Stimulated activated CD8-positive, alpha-beta memory T cell treated with anti-CD3 and anti-CD28 coated beads, Interleukin-7, amount 100 ng/mL, for 24 hours (primary cell): ENCODE results near the gene STK35.

Experiments used
- DNase-seq: peaks from one replicate; pipeline ENCODE4 v3.0.0-alpha.2; 2020; ENCODE audit warnings: low read depth

STK35 gene

GRCh38 chr20:2104236-2104635, 2.6 kb downstream of the STK35 start:
- no peak for DNase-seq

DNA sequence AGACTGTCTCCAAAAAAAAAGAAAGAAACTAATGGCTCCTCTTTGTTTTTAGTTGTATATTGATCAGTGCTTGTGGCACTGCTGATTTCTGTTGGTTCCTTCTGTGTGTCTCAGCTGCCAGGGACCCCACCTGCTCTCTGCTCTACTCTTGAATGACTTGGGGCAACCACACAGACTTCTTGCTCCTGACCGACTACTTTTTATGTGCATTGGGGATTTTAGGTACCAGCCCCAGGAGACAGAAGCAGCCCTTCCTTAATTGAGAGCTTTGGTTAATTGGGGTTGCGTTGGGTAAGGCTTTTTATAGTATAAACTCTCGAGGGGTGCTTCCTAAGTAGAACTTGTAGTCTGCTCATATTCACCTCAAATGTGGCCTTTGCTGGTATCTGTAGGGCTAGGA, 6.9 kb downstream of the STK35 start:
- no peak for DNase-seq

DNA sequence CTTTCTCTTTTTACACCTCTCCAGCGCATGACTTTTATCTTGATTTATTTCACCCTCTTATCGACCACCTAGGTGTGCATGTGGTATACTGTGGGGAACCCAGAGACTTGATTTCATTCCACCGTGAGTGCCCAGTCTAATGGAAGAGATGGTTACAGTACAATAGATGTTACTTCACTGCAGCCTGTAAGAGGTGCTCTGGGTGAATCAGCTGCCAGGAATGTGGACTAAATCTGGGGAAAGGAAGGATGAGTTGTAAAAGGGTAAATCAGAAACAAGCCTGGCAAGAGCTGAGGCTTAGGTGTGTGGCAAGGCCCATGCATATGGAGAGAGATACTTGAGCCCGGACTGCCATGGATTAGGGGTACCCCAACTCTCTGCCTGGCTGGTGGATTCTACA, 7.4 kb downstream of the STK35 start:
- no peak for DNase-seq

GRCh38 chr20:2109425-2110210, 8.0 kb downstream of the STK35 start:
- DNase-seq = no peak

GRCh38 chr20:2112910-2113309, 11.3 kb downstream of the STK35 start:
- no peak for DNase-seq

DNA sequence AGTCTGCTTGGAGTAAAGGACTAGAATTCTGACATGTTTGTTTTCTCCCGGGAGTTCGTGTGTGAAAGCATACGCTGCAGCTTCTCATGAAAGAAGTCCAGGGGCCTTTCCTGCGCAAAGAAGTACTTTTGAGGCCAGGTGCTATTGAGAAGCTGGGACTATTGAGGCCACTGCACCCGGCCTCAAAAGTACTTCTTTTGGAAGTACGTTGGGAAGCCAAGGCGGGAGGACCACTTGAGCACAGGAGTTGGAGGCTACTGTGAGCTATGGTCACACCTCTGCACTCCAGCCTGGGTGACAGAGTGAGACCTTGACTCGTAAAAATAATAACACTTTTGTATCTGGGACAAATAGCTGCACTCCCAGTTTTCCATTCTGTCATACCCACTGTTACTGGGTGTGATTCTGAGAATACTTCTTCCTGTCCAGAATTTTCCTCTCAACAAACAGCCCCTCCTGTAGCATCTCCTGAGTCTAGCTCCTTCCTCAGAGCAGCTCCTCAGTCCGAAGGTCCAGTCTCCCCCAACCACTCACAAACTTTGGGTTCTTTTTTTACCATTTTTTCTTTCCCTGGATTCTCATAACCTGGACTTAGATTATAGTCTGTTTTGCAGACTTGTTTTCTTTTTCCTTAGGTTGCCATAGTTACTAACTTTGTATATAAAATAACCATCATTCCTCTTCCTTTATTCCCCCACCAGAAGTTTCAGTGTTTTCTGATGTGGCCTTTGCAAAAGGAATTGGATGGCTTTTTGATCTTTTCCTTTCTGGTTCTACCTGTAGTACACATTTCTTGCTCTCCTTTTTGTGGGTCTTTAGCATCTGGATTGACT, 12.7 kb downstream of the STK35 start:
- DNase-seq = no peak

DNA sequence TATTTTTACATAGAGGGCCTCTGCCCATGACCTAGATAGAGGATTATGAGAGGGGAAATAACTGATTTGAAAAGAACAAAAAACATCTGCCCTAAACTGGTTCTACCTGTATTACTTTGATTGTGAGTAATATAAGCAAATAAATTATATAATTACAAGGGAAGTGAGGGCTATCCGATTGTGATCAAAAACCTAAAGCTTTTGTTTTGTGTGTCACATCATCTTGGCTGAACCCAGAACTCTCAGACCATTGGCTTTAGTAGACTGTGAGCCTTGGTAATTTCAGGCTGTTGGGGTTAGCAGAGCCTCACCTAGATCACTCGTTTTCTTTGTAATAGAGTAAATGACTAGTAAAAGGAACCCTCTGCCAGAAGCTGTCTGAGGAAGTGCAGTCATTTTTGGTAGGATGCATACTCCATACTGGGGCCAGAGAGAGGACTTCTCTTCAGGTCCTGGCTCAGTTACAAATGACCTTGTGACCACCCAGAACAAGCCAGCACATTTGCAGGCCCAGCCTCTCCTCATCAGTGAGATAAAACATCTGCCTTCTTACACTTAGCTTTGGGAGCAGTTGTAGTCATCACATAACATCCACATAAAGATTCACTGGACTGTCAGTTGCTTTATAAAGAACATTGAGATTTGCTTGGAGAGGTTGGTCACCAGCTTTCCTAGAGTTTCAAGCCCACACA, 13.5 kb downstream of the STK35 start:
- DNase-seq = no peak

GRCh38 chr20:2116170-2116940, 14.7 kb downstream of the STK35 start:
- DNase-seq = no peak

GRCh38 chr20:2118783-2119182, 17.2 kb downstream of the STK35 start:
- DNase-seq = no peak

DNA sequence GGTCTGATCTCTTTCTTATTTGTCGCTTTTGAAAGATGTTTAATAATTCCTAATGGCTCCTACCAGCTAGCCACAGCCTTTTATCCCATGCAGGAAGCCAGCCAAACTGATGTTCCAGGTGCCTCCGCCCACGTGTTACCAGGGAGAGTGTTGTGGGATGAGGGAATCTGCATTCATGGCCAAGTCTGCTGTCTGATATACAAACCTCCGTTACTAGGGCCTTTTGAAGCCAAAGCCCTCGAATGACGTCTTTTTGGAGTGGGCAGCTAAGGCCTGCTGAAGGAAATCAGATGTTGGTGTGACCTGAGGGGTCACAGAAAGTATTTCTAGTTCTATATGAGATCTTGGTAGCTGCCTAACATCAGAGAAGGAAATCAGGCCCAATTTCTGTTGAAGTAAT, 21.3 kb downstream of the STK35 start:
- no peak for DNase-seq

- no peak for DNase-seq
Measured at GRCh38 chr20:2123720-2124119, 22.1 kb downstream of the STK35 start.

GRCh38 chr20:2124564-2125213, 23.1 kb downstream of the STK35 start:
- DNase-seq = no peak

- DNase-seq = no peak
Measured at GRCh38 chr20:2125474-2126112, 24.0 kb downstream of the STK35 start.

DNA sequence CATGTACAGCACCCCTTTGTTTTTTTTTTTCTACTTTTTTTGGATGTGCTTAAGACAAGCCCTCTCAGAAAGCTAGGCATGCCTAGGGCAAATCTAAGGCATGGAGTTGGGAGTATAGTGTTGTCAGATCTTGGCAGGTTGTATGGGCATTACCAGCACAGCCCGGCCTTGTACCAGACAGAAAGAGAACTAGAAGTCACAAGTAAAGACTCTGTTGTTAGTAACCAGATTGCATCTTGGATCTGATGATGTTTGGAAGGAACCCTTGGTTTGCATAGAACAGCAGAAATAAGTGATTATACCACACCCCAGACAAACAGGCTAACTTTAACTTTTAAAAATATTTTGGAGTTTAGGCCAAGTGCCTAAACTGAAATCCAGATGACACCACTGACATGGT, 25.6 kb downstream of the STK35 start:
- no peak for DNase-seq

DNA sequence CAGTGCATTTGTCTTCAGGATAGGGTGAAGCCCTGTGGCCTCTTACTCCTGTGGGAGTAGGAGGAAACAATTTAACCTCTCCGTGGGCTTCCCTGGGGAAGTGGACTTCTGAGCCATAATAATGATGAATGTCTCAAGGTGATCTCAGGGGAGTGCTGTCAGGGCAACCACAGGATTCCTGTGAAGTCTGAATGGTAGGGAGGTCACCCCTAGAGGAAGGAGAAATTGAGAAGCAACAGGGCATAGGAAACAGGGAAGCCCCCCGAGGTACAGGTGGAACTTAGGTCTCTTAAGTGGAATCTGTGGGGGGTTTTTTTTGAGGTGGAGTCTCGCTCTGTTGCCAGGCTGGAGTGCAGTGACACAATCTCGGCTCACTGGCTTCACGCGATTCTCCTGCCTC, 26.9 kb downstream of the STK35 start:
- no peak for DNase-seq

- no peak for DNase-seq
Measured at GRCh38 chr20:2130062-2130591, 28.5 kb downstream of the STK35 start.

DNA sequence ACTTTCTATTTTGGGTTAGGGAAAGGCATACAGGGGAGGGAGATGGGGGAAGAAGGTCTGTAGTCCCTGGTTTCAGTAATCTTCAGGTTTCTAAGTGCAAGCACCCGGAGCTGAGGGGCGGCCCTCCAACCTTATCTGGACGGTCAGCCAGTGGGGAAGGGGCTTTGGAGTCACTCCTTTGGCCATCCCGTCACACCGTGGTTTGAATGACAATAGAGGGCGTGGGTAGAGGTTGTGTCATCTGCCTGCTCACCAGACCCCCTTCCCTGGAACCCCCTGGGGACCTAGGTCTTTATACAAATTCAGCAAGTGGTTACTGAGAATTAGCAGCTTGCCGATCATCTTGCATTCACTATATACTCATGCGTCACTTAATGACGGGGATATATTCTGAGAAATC, 29.1 kb downstream of the STK35 start:
- no peak for DNase-seq

DNA sequence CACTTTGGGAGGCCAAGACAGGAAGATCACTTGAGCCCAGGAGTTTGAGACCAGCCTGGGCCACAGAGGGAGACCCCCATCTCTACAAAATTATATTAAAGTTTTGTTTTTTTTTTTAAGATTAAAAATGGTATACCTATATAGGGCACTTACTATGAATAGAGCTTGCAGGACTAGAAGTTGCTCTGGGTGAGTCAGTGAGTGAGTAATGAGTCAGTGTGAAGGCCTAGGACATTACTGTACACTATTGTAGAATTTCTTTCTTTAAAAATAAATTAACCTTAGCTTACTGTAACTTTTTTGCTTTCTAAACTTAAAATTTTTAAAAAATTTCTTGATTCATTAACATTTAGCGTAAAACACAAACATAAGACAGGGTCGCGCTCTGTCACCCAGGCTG, 29.7 kb downstream of the STK35 start:
- no peak for DNase-seq

- no peak for DNase-seq
Measured at GRCh38 chr20:2132461-2132901, 30.9 kb downstream of the STK35 start.

- DNase-seq = no peak
Measured at GRCh38 chr20:2133318-2134183, 31.9 kb downstream of the STK35 start.
